HG03558 (cell line): ENCODE measurements around the gene LMNA.
"Not testable (repeated sequence)": the region's sequence is repeated elsewhere in the genome, so short reads cannot be mapped to it uniquely, and the experiment has no call there.

ENCODE experiments used
- ATAC-seq: cut with Tn5 transposase; IDR thresholded peaks from one replicate; pipeline ENCODE4 v1.9.1; 2021; ENCODE audit warnings: moderate number of reproducible peaks; ENCODE audit not compliant: unreplicated experiment; ENCODE audit errors: extremely low read depth

The LMNA gene

GRCh38 chr1:156114101-156114918 lies at the start of gene LMNA:
LMNA (plus strand) TSS chr1:156114711; CDS start chr1:156114919, 208 bp downstream.
- no peak for ATAC-seq

DNA sequence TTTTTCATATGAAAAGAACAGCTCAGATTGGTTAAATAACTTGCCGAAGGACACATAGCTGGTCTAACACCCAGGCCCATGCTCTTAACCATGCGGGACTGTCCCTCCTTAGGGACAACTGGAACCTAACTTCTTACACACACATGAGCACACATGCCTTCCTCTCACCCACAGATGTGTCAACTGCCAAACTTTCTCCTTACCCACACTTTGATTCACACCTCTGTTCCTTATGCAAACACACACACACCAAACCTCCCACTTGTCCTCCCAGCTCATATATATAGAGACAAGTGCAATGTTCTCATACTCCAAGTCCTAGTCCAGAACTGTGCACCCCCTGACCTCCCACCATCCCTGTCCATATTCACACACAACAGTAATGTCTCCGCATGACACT lies 49.3 kb upstream of the LMNA start:
- ATAC-seq, result no peak

DNA sequence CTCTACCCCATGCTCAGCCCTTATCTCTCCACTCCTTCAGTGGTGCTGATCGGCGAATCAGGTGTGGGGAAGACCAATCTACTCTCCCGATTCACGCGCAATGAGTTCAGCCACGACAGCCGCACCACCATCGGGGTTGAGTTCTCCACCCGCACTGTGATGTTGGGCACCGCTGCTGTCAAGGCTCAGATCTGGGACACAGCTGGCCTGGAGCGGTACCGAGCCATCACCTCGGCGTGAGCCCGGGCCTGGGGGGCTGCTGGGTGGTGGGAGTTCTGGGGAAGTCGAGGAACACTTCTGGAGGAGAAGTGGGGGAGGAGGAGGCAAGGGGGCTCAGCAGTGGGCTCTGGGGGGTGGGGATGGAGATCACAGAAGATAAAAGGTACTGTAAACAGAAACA lies 48.6 kb upstream of the LMNA start:
- no peak for ATAC-seq

DNA sequence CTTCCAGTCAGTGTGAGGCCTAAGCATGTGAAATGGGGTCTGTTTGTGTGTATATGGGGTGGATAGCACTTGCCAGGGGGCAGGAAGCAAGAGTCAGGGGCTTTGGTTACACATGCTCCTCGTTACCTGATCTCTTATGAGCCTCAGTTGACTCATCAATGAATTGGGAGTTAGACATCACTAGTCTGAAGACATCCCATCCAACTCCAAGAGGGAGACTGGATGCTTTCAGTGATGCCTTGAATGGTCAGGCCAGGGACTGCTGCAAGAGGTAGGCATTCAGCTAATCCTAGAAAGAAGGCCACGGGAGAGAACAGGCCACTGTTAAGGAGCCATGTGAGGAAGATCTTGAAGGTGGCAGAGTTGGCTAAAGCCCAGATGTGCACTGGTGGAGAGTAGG lies 47.2 kb upstream of the LMNA start:
- no peak for ATAC-seq

- no peak for ATAC-seq
These were observed 44.7 kb upstream of the LMNA start for GRCh38 chr1:156069490-156070455.

GRCh38 chr1:156070548-156070947 lies 44.0 kb upstream of the LMNA start:
- ATAC-seq, result no peak

- not testable (repeated sequence) for ATAC-seq
These were observed 43.1 kb upstream of the LMNA start for GRCh38 chr1:156071332-156071816.

GRCh38 chr1:156072251-156072650 lies 42.3 kb upstream of the LMNA start:
- no peak for ATAC-seq

DNA sequence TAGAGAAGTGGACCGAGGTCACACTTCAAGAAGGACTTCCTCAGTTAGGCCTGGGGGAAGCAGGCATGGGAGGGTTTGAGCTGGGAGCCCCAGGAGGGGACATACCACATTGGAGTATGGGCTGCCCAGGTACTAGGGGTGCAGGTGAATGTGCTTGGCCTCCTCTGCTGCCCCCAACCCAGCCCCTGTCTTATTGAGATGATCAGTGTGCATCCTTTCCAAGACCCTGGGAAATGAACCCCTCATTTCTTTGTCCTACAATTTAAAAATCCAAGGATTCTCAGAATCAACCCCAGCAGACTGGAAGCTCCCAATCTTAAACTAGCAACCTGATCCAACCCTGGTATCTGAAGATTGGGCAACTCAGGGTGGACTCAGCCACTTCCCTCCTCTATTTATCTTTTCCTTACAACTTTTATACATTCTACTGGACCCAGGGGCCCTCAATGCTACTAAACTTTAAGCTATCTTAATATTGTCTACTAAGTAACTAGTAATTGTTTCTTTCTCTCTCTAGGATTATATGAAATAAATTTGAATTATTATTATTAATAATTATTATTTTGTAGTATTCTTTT lies 41.3 kb upstream of the LMNA start:
- no peak for ATAC-seq

DNA sequence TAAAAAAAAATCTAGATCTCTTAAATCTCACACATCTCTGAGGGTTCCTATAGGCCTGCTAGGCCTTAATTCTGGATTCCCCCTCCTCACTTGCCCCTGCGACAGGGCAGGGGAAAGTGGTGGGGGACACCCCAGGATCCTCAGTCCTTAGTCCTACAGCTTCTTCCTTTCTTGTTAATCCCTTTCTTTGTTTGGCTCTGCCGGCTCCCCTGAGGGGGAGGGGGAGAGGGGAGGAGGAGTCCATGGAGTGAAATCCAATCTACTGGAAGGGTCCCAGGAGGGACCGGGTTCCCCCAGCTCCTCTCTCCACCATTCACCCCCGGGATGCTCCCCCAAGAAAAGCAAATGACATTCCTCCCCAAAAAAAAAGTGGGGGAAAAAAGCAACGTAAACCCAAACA lies 40.8 kb upstream of the LMNA start:
- ATAC-seq, result no peak

DNA sequence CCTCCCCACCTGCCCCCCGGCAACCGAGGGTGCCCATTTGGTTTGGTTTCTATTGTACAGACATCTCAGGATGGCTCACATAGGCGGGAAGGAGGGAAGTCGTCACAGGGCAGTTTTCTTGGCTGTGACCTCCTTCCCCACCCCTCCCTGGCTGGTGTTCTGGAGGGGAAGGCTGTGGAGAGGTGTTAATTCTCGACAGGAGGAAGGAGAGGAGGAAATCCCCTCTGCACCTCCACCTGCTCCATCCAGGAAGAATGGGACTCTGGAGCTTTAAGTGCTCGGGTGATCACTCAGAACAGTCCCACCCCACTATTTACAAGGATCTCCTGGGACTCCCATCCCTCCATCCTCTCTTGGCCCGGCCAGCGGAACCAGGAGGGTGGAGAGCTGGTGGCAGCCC lies 39.9 kb upstream of the LMNA start:
- no peak for ATAC-seq

DNA sequence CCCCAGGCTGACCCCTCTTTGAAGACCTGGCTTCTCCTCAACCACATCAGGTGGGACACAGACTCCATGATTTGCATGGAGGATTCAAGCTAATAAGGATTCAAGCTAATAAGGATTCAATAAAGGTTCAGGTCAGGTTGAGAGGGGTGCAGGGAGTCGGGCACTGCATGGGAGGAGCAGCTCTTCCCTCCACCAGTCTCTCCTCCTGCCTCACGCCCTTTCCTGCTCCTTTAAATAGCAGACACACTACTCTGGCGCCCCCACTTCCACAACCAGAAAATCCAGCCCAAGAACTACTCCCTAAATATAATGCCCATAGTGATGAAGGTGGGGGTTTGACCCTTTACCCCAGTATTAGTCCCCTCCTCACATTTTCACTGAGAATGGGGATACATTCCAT lies 39.3 kb upstream of the LMNA start:
- ATAC-seq, result no peak

DNA sequence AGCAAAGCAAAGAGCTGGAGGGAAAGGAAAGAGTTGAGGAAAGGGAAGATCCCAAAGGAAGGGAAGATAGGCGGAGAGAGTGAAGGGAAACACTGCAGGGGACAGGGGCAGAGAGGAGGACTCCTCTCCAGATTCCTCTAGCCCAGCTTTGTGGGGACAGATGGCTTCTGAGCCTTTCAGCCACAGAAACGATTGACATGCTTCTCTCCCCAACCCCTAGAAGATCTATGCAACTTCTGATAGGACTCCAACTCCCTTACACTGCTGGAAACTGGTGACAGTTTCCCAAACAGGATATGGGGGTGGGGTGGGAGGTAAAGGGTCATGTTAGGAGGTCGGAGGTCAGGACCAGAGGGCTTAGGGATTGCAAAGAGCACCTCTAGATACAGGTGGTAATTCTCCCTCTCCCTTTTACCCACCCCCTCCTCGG lies 38.7 kb upstream of the LMNA start:
- no peak for ATAC-seq

- ATAC-seq, result no peak
These were observed 37.7 kb upstream of the LMNA start for GRCh38 chr1:156076609-156077429.

GRCh38 chr1:156077430-156077760 lies 37.1 kb upstream of the LMNA start:
- ATAC-seq, result no peak

DNA sequence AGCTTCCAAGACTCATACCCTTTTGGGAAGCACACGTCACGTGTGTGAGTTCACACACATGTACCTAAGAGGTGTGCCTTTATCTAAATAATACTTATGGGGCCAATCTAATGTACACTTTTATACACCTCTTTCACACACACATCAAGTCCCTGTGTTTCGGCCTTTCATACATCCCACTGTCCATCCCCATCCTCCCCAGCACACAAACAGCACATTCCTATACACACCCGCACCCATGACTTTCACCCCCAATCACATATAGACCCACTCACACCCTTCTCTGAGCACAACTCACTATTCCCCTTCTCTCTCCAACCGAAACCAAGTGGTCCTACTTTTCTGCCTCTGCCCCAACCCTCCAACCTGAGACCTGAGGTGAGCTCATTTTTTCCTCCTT lies 35.8 kb upstream of the LMNA start:
- ATAC-seq, result no peak

DNA sequence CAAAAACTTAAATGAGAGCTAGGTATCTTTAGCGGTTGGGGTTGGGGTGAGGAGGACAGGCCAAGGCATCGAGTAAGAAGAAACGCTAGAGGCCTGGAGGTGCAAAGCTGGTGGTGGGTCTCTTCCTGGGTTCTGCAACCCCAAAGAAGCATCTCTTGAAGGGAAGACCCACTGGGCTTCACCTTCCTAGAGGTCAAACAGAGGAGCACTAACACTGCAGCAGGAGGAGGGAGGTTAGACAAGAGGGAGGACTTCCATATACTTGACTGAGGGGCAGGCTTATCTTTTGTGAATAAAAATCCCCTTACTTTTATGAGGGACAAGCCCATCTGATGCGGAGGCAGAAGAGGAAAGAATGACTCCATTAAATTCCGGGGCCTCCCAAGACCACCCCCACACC lies 34.7 kb upstream of the LMNA start:
- no peak for ATAC-seq

DNA sequence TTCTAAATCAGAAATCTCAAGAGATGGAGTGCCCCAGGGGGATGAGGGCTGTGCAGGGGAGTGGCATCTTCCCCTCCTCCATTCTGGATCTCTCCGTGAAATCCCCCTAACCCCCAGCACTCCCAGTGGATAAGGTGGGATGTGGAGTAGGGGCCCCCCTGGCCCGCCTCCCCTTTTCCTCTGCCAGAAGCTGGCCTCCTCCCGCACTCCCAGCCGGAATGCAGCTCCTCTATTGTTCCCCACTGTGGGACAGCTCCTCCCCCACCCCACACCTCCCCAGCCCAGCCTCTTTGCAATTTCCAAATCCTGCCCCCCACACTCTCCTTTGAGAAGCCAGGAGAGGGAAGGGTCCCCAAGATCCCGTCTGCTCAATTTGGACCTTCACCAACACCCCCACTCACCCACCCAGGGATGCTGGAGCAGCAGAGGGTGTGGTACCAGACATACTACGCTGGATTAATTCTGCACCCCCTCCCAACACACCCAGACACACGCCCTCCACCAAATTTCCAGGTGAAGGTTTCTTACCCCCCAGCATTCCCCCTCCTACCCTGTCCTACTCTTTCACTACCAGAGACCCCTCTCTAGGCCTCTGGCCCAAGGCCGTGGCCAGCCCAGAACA lies 34.2 kb upstream of the LMNA start:
- no peak for ATAC-seq

DNA sequence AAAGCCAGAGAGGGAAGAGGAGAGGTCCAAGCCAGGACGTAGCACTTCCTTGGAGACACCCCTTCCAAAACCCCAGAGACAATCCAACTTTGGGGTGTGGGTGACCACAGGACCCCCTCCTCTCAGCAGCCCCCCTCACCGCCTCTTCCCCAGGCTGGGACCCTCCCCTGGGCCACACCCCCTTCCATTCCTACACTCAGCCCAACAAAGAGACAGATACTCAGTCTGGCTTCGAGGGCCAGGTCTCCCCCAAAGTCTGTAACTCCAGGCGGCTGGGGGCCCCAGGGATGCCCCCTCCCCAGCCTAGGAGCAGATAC lies 33.7 kb upstream of the LMNA start:
- ATAC-seq, result no peak
